GM23338 (cell line): ENCODE results near the gene RPE. TPM values are rescaled to one million over a fixed set of nuclear protein-coding genes. Genes with fewer than 3 reads are reported as not detected.

ENCODE experiments used
- ATAC-seq: fragments of 200-7000 bp; cut with Tn5 transposase; 3 replicates; pipeline ENCODE4 v1.9.1; 2020
- DNase-seq: peaks from one replicate; pipeline ENCODE4 v3.0.0-alpha.2; 2015; ENCODE audit warnings: low spot score
- H2AFZ ChIP-seq: fragments of 200-600 bp; sonication (generic); 2 replicates; pipeline ENCODE4 v1.8.0; 2016; ENCODE audit warnings: antibody characterized with exemption, mild to moderate bottlenecking, moderate library complexity
- H3F3A ChIP-seq: fragments of 200-600 bp; sonication (generic); replicated peaks from 2 replicates; pipeline ENCODE4 v1.8.0; 2017; ENCODE audit warnings: antibody characterized with exemption, mixed run types, low read depth
- H3K27ac ChIP-seq: fragments of 200-600 bp; sonication (generic); 2 replicates; pipeline ENCODE4 v1.6.1; 2016; ENCODE audit warnings: low read depth
- H3K27me3 ChIP-seq: fragments of 200-600 bp; sonication (generic); 2 replicates; pipeline ENCODE4 v1.8.0; 2016; ENCODE audit warnings: mild to moderate bottlenecking, mixed run types, moderate library complexity; ENCODE audit not compliant: insufficient read depth
- H3K36me3 ChIP-seq: fragments of 200-600 bp; sonication (generic); 2 replicates; pipeline ENCODE4 v1.8.0; 2016; ENCODE audit warnings: mild to moderate bottlenecking; ENCODE audit not compliant: insufficient read depth
- H3K4me1 ChIP-seq: fragments of 200-600 bp; sonication (generic); 2 replicates; pipeline ENCODE4 v1.8.0; 2016; ENCODE audit warnings: mild to moderate bottlenecking, moderate library complexity; ENCODE audit not compliant: insufficient read depth
- H3K4me2 ChIP-seq: fragments of 200-600 bp; sonication (generic); 2 replicates; pipeline ENCODE4 v1.7.1; 2017; ENCODE audit warnings: mixed run types
- H3K4me3 ChIP-seq: fragments of 200-600 bp; sonication (generic); 2 replicates; pipeline ENCODE4 v1.6.1; 2016; ENCODE audit warnings: mixed run types
- H3K79me2 ChIP-seq: fragments of 200-600 bp; sonication (generic); replicated peaks from 2 replicates; pipeline ENCODE4 v1.8.0; 2017; ENCODE audit warnings: mild to moderate bottlenecking; ENCODE audit not compliant: insufficient read depth
- H3K9me2 ChIP-seq: fragments of 200-600 bp; sonication (generic); 2 replicates; pipeline ENCODE4 v1.8.0; 2017; ENCODE audit not compliant: insufficient read depth
- H4K20me1 ChIP-seq: fragments of 200-600 bp; sonication (generic); replicated peaks from 2 replicates; pipeline ENCODE4 v1.8.0; 2017; ENCODE audit warnings: mild to moderate bottlenecking; ENCODE audit not compliant: insufficient read depth
- H3K27ac Mint-ChIP-seq: 2 replicates; pipeline ENCODE4 v1.8.0; 2020; ENCODE audit warnings: inconsistent platforms, mild to moderate bottlenecking, moderate library complexity, mixed read lengths
- H3K27me3 Mint-ChIP-seq: 3 replicates; pipeline ENCODE4 v1.8.0; 2022; ENCODE audit warnings: low read depth, mild to moderate bottlenecking, moderate library complexity, mixed read lengths, inconsistent platforms; ENCODE audit not compliant: insufficient read depth, poor library complexity
- H3K36me3 Mint-ChIP-seq: 3 replicates; pipeline ENCODE4 v1.8.0; 2021; ENCODE audit warnings: low read depth, mild to moderate bottlenecking, inconsistent platforms, moderate library complexity, mixed read lengths
- H3K4me1 Mint-ChIP-seq: 3 replicates; pipeline ENCODE4 v1.8.0; 2020; ENCODE audit warnings: mild to moderate bottlenecking, inconsistent platforms, mixed read lengths
- H3K4me3 Mint-ChIP-seq: 3 replicates; pipeline ENCODE4 v1.8.0; 2021; ENCODE audit warnings: moderate library complexity, mild to moderate bottlenecking, inconsistent platforms, mixed read lengths
- H3K9me3 Mint-ChIP-seq: 3 replicates; pipeline ENCODE4 v1.8.0; 2020; ENCODE audit warnings: moderate library complexity, mild to moderate bottlenecking, inconsistent platforms, mixed read lengths
- CREB1 ChIP-seq: fragments of 250-450 bp; sonication (Bioruptor Pico); IDR thresholded peaks from 2 replicates; pipeline ENCODE4 v1.5.0; 2020; ENCODE audit warnings: low read depth, mild to moderate bottlenecking, moderate library complexity
- CTCF ChIP-seq, 2 experiments: fragments of 200-600 bp in 1 of 2; sonication (generic) in 1 of 2; conservative IDR thresholded peaks; 2 replicates each; pipeline versions ENCODE4 v1.5.1 to v1.6.1; 2016 to 2017; ENCODE audit warnings: antibody characterized with exemption in 2 of 2, low read depth in 2 of 2, mild to moderate bottlenecking in 2 of 2, moderate library complexity in 1 of 2
- ETS1 ChIP-seq: IDR thresholded peaks from 2 replicates; pipeline ENCODE4 v1.6.1; 2016; ENCODE audit warnings: antibody characterized with exemption
- EZH2phosphoT487 ChIP-seq: fragments of 200-600 bp; sonication (generic); IDR thresholded peaks from one replicate; pipeline ENCODE4 v1.8.1; 2018; ENCODE audit warnings: antibody characterized with exemption; ENCODE audit not compliant: unreplicated experiment
- NANOG ChIP-seq: IDR thresholded peaks from 2 replicates; pipeline ENCODE4 v1.6.1; 2016; ENCODE audit warnings: antibody characterized with exemption, borderline replicate concordance
- POLR2AphosphoS5 ChIP-seq: IDR thresholded peaks from 2 replicates; pipeline ENCODE4 v1.6.1; 2016; ENCODE audit warnings: antibody characterized with exemption, low read depth
- REST ChIP-seq: IDR thresholded peaks from one replicate; pipeline ENCODE4 v1.6.1; 2018; ENCODE audit warnings: antibody characterized with exemption; ENCODE audit not compliant: unreplicated experiment
- STAT1 ChIP-seq: IDR thresholded peaks from one replicate; pipeline ENCODE4 v1.6.1; 2016; ENCODE audit warnings: antibody characterized with exemption; ENCODE audit not compliant: unreplicated experiment
- ZNF114 ChIP-seq: fragments of 250-450 bp; sonication (Bioruptor Pico); IDR thresholded peaks from 2 replicates; pipeline ENCODE4 v1.5.0; 2020; ENCODE audit warnings: mild to moderate bottlenecking, moderate library complexity
- ZNF331 ChIP-seq: fragments of 250-450 bp; sonication (Bioruptor Pico); IDR thresholded peaks from 2 replicates; pipeline ENCODE4 v1.5.0; 2020; ENCODE audit warnings: low read depth, mild to moderate bottlenecking, moderate library complexity
- polyA plus RNA-seq: library from polyadenylated mRNA; unstranded; fragments of >200 nt; fragmentation: Nextera tagmentation; extraction: Ambion mirVana; gene quantifications from 2 replicates; pipeline ENCODE4 v1.2.1, GENCODE V29; 2016
- total RNA-seq: library from RNA; depleted of rRNA; stranded (reverse); fragments of >200 nt; shearing (Covaris generic); gene quantifications from 2 replicates; pipeline ENCODE4 v1.2.3, GENCODE V29; 2014

The RPE gene
- total and polyA plus RNA-seq, 2 experiments from 2014 or later = 43.1 to 79.1 TPM

- Mint-ChIP-seq H3K9me3 (no peaks in the 10 kb centered on the region), H3K4me1 (no peaks in the 10 kb centered on the region), H3K36me3 (no peaks in the 10 kb centered on the region), H3K27ac (no peak overlapping the region), H3K4me3 (no peak overlapping the region), H3K27me3 (no peaks in the 10 kb centered on the region)
- H3K27me3 ChIP-seq = no peaks in the 10 kb centered on the region
- H3K4me3 ChIP-seq = no peak overlapping the region
- no peaks in the 10 kb centered on the region for H3K9me2 ChIP-seq
- no peak overlapping the region for H3K4me2 ChIP-seq
- DNase-seq = no peak
- no peaks in the 10 kb centered on the region for H3K4me1 ChIP-seq
- H3K79me2 ChIP-seq = no peaks in the 10 kb centered on the region
- H3K36me3 ChIP-seq = no peaks in the 10 kb centered on the region
- no peak overlapping the region for H3K27ac ChIP-seq
- TF ChIP-seq STAT1 (no peak), EZH2phosphoT487 (no peak), ETS1 (no peak), NANOG (no peak), ZNF114 (CRISPR knock-in tag) (no peak), ZNF331 (CRISPR knock-in tag) (no peak), POLR2AphosphoS5 (no peak), CTCF (conservative IDR thresholded peaks at IDR 0.05; ENCODE audit: low read depth in 2 of 2) (no peak), CREB1 (CRISPR knock-in tag) (no peak), REST (no peak)
- no peaks in the 10 kb centered on the region for H3F3A ChIP-seq
- no peak overlapping the region for H2AFZ ChIP-seq
- no peaks in the 10 kb centered on the region for H4K20me1 ChIP-seq
- ATAC-seq = no peak
Observed at GRCh38 chr2:209988010-209988409, 14.4 kb upstream of the RPE start.

GRCh38 chr2:209990838-209991237 lies 11.6 kb upstream of the RPE start:
- no peaks in the 10 kb centered on the region for H3K9me3 Mint-ChIP-seq
- TF ChIP-seq REST = no peak
- no peak for TF ChIP-seq ZNF331 (CRISPR knock-in tag)

More at GRCh38 chr2:209990838-209991237, 11.6 kb upstream of the RPE start:
- no peak overlapping the region for H2AFZ ChIP-seq
- ATAC-seq (no peak), DNase-seq (no peak)
- H3K27ac ChIP-seq = no peak overlapping the region
- no peaks in the 10 kb centered on the region for H4K20me1 ChIP-seq
- no peaks in the 10 kb centered on the region for H3K4me1 ChIP-seq
- Mint-ChIP-seq H3K4me3 (no peak overlapping the region), H3K27ac (no peak overlapping the region), H3K36me3 (no peaks in the 10 kb centered on the region), H3K27me3 (peaks cover 4% of the 10 kb centered on the region), H3K4me1 (no peaks in the 10 kb centered on the region)
- no peak overlapping the region for H3K4me3 ChIP-seq
- no peaks in the 10 kb centered on the region for H3K27me3 ChIP-seq
- no peak overlapping the region for H3K4me2 ChIP-seq
- no peaks in the 10 kb centered on the region for H3K9me2 ChIP-seq
- no peaks in the 10 kb centered on the region for H3K36me3 ChIP-seq
- H3F3A ChIP-seq = no peaks in the 10 kb centered on the region
- no peaks in the 10 kb centered on the region for H3K79me2 ChIP-seq
